Testis (tissue), 2 donors: Measurements from ENCODE around the gene RGN.
A peak's percentile ranks its signal among the peaks of the same experiment; 100 is the strongest.

Experiments
- CTCF ChIP-seq, 3 experiments: fragments of 450-650 bp in 2 of 3; fragments of 200-600 bp in 1 of 3; sonication (generic) in 1 of 3; IDR thresholded peaks; one replicate each; pipeline ENCODE4 v1.5.1; 2016 to 2019; ENCODE audit warnings: antibody characterized with exemption in 3 of 3, mild to moderate bottlenecking in 2 of 3, moderate library complexity in 1 of 3
- POLR2A ChIP-seq: fragments of 450-650 bp; IDR thresholded peaks from one replicate; pipeline ENCODE4 v1.6.1; 2017; ENCODE audit warnings: antibody characterized with exemption, mild to moderate bottlenecking, moderate library complexity

- TF ChIP-seq CTCF (IDR thresholded peaks at IDR 0.05) (peak in 2 of 3 experiments; percentile 10 to 32), POLR2A (no peak)
Observed at GRCh38 chrX:47030339-47030738, 47.9 kb upstream of the RGN start.
